NCI-H2196 treated with DMSO at 0.1 percent for 48 hours (cell line): Measurements from ENCODE around the gene SPATS2.
"Not testable (repeated sequence)": the region's sequence is repeated elsewhere in the genome, so short reads cannot be mapped to it uniquely, and the experiment has no call there.

Experiments
- DNase-seq: peaks from one replicate; lab custom pipeline; 2025; ENCODE audit not compliant: unreplicated experiment; lab: John Stamatoyannopoulos, UW

Gene SPATS2

DNA sequence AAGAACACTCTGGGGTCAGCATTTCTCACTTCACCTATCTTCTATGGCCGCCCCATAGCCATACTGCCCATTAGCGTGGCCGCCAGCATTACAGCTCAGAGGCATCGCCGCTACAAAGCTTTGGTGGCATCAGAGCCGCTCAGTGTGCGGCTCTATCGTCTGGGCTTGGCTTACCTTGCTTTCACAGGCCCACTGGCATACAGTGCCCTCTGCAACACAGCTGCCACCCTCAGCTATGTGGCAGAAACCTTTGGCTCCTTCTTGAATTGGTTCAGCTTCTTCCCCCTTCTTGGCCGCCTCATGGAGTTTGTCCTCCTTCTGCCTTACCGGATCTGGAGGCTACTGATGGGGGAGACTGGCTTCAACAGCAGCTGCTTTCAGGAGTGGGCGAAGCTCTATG lies 18.0 kb upstream of the SPATS2 start:
- no peak for DNase-seq

DNA sequence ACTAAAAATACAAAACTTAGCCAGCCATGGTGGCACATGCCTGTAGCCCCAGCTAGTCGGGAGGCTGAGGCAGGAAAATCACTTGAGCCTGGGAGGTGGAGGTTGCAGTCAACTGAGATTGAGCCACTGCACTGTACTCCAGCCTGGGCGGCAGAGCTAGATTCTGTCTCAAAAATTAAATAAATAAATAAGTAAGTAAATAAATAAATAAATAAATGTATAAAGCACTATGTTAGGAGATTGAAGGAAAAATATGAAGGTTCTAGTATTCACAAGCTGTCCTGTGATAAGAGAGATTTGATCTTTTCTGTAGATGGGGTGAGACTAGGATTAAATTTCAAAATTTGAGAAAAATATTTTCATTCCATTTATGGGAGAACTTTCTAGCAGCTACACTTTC lies 14.9 kb upstream of the SPATS2 start:
- DNase-seq = no peak

DNA sequence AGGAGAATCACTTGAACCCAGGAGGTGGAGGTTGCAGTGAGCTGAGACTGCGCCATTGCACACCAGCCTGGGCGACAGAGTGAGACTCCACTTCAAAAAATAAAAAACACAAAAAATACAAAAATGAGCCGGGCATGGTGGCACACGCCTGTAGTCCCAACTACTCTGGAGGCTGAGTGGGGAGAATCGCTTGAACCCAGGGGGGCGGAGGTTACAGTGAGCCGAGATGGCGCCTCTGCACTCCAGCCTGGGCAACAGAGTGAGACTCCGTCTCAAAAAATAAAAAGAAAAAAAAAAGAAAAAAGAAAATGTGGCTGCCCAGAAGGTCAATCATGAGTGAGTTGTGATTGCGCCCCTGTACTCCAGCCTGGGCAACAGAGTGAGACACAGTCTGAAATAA lies 11.3 kb upstream of the SPATS2 start:
- no peak for DNase-seq

DNA sequence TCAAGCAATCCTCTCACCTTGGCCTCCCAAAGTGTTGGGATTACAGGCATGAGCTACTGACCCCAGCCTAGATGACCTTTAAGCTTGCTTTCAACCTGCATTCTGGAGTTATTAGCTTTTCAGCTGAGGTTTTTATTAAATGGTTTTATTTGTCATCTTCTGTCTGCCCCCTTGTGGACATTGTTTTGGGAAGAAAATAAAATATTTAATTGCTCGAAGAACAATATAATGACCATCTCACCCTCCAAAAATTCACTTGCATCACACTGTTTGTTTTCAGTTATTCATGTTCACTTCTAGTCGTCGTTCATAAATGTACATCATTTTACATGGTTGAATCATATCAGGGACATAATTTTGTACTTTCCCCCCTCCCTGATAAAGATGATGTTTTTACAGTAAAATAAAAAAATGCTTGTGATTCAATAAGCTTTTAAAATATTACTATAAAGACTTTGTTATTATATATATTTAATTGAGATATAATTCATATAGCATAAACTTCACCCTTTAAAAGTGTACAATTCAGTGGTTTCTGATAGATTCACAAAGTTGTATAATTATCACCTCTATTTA lies 10.1 kb upstream of the SPATS2 start:
- no peak for DNase-seq

DNA sequence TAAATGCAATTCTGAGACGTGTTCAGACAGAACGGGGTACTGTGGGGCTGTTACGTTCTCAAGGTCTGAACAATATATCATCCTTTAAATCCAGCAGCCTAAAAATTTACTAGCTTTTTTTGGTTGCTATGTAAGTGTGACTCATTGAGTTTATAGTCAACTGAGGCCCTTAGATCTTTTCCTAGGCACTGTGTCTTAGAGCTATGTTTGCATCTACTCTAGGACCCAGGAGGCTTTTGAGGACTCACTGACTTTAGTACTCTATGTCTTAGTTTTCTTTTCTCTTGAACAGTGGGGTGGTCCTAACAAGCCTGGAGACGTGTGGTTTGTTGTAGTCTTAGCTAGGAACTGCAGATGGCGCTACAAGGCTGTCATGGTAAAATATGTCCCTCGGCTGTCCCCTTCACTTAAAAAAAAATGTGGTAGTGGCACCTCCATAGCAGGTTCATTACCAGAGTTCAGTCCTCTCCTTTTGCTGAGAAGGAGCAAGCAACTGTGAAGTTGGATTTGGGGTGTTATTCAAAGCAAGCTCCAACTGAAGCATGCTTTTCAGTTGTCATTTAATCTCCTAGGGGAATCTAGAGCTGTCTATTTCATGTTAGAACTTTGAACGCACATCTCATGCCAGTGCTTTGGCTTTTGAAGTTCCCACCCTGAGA lies 8.7 kb upstream of the SPATS2 start:
- peak; percentile 38 for DNase-seq

DNA sequence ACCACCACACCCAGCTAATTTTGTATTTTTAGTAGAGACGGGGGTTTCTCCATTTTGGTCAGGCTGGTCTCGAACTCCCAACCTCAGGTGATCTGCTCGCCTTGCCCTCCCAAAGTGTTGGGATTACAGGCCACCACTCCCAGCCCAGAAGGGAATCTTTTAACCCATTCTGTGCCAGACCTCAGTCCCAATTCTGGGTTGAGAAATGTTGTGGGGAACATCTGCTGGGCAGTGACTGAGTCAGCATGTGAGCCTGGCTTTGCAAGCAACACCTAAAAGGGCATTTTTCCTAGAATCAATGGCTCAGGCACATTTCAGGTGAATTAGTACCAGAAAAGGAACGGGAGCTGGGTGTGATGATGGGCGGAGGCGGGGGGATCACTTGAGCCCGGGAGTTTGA lies 7.6 kb upstream of the SPATS2 start:
- no peak for DNase-seq

DNA sequence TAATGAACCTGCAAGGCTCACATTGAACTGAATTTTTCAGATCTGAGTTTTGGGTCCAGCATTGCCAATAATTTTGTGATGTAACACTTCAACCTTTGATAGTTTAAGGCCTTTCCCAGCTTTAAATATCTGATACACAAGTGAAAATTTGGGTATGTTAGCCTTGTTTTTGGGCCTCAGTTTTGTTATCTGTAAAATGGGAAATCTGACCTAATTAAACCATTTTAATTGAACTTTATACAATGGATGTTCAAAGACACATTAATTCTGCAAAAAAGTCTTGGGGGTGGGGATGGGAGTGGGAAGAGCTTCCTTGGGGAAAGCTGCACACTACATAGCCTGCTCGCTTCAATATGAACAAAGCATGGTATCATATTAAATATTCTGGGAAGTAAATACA lies 5.2 kb upstream of the SPATS2 start:
- no peak for DNase-seq

DNA sequence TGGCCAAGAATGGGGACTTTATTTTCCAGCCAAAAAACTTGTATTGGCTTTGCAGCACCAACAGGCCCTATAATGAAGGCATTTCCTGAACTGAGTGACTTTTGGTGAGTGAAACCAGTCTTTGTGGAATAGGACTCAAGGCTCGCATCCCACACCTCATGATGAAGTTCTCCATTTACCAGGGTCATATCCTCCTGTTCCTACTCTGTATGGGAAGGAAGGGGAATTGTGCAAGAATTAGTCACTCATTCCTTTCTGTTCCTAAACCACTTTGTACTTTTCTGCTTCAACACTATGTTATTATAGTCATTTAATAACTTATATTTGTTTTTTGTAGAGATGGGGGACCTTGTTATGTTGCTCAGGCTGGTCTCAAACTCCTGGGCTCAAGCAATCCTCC lies 2.3 kb upstream of the SPATS2 start:
- DNase-seq = no peak

DNA sequence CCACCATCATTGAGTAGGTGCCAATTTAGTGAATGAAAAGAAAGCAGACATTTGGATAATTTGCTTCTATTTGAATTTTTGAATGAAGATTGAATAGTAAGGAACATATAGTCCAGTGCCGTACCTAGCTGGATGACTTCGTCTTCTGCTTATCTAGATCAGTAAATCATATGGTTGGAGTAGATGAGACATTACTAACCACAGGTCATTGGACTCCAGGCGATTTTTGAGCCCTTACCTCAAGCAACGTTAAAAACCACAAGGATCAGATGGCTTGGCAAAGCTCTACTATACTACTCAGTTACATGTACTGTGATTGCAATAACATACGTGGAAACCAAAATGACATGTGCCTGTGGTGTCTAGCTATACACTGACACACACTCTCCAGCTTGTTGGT lies 1.7 kb upstream of the SPATS2 start:
- DNase-seq = no peak

DNA sequence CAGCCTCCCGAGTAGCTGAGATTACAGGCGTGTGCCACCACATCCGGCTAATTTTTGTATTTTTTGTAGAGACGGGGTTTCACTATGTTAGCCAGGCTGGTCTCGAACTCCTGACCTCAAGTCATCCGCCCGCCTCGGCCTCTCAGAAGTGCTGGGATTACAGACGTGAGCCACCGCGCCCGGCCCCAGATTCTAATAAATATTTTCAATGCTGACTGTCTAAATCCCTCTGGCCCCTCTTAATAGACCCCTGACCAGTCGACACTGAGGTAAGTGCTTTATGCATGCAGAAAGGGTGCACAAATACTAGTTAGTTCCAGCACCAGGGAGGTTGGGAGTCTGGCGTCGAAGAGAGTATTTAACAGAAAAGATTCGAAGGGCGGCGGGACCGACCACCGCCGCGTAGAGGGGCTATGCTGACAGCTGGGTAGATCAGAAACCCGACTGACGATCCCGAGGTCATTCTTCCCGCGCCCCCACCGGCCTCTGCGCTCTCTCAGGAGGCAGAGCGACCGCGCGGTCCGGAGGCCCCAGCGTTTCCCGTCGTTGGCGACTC lies 1.1 kb upstream of the SPATS2 start:
- no peak for DNase-seq

DNA sequence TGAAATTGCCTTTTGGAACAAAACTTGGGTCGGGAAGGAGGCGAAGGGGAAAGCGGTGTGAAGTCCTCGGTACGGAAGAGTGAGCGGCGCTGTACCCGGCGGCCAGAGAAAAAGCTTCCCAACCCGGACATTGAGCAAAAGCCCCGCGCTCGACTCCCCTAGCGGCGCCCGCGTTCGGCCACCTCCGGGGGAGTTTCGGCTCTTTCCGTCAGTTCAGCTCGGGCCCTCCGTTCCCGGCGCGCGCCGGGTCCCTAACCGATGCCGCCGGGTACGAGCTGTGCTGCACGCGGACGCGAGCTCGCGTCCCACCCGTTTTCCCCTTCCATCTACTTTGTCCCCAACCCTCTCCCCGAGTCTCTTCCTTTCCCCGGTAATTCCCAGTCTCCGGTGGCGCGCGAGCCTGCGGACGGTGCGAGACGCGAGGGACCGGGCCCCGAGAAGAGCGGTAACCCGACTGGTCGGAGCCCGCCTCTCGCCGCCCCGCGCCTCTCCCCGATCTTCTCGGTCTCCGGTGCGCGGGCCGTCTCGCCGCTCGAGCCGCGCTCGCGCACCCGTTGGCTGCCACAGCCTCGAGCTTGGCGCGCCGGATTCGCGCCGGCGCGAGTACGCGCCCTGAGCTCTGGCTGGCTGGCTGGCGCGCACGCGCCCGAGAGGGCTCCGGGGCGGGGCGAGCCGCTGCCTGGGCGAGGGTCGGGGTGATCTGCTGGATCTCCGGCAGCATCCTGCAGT lies 446 bp upstream of the SPATS2 start:
- peak; percentile 89 for DNase-seq

DNA sequence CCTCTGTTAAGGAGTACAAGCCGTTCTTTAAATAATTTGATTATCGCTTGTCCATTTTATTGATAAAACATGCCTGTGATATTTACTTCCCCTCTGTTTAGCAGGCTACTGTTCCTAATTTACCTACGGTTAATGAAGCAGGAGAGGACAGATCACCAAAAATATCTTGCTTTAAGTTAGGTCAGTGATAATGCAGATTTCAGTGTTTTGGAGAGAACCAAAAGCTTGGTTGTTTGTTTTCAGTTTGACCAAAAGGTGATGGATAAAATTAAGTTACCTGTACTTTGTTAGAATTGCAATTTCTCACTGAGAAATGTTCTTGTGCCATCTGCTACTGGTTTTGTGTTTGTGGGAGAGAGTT lies 958 bp downstream of the SPATS2 start:
- DNase-seq = no peak

DNA sequence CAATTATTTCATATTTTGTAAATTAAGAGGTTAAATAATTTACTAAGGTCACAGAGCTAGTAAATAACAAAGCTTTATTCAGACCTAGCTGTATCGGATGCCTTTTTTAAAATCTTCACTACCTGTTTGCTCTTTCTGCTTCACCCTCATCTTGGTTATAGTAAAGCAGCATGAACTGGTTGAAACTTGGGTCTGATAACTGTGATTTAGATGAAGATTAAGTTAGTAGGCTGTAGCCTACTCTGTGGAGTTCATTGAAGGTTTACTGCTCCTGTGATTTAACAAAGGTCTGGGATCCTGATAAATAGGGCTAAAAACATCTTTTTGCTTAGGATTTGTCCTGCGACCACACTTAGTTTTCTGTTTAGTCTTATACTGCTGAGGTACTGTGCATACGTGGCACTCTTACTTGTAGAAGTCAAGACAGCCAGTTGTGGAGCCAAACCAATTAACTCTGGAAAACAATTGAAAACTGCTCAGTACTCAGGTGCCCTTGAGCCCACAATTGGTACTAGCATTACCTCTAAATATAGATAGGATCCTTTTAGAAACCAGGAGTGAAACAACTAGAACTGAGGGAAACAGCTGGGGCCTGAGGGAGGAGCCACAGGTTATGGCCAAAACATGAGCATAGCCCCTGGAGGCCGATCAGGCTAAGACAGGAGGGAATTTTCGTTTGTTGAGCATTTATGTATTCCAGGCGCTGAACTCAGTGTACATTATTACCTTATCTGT lies 2.3 kb downstream of the SPATS2 start:
- DNase-seq = peak; percentile 22

DNA sequence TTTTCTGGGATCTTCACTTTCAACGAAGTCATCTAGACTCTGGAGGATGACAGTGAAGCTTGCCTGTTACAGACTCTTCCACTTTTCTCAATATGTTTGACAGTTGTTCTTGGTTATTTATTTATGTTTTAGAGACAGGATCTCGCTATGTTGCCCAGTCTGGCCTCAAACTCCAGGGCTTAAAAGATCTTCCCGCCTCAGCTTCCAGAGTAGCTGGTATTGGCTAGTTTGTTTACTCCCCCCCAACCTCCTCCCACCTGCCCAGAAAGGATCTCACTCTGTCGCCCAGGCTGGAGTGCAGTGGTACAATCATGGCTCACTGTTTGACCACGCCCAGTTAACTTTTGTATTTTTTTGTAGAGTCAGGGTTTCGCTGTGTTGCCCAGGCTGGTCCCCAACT lies 3.3 kb downstream of the SPATS2 start:
- DNase-seq = no peak

DNA sequence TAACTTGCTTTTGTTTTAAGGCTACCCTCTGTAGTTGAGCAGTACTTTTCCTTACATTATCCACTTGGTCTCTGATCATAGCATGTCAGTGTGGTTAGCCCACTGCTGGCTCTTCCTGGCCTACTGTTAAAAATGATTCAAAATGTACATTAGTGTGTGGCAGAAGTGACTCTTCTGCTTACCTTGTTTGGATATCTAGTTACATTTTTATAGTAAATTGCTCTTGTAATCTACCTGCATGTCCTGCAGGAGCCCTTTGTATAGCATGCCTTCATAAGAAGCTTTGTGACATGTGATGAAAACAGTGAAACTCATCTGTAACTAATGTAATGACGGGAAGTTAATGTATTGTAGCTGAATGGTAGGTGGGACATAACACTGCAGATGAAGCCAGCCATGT lies 8.1 kb downstream of the SPATS2 start:
- no peak for DNase-seq

DNA sequence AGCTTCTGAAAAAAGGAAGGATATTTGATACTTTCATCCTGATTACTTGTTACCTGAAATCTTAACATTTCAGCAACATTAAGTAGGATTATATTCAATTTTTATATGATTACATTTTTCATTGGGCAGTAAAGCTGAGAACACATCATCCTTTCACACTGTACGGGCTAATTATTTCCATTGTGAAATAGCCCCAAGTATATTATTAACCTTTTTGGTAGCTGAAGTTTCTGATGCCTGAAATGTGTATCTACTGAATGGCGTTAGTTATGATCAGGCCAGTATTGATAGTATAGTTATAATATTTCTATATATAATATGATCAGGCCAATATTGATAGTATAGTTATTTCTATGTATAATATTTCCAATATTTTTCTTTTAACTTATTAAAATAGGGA lies 10.1 kb downstream of the SPATS2 start:
- no peak for DNase-seq

DNA sequence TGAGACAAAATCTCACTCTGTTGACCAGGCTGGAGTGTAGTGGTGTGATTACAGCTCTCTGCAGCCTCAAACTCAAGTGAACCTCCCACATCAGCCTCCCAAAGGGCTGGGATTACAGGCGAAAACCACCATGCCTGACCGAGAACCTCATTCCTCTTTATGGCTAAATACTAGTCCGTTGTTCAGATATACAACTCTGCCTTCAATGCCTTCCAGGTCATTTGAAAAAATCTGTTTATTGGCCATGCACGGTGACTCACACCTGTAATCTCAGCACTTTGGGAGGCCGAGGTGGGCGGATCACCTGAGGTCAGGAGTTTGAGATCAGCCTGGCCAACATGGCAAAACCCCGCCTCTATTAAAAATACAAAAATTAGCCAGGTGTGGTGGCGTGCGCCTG lies 12.9 kb downstream of the SPATS2 start:
- DNase-seq = not testable (repeated sequence)

DNA sequence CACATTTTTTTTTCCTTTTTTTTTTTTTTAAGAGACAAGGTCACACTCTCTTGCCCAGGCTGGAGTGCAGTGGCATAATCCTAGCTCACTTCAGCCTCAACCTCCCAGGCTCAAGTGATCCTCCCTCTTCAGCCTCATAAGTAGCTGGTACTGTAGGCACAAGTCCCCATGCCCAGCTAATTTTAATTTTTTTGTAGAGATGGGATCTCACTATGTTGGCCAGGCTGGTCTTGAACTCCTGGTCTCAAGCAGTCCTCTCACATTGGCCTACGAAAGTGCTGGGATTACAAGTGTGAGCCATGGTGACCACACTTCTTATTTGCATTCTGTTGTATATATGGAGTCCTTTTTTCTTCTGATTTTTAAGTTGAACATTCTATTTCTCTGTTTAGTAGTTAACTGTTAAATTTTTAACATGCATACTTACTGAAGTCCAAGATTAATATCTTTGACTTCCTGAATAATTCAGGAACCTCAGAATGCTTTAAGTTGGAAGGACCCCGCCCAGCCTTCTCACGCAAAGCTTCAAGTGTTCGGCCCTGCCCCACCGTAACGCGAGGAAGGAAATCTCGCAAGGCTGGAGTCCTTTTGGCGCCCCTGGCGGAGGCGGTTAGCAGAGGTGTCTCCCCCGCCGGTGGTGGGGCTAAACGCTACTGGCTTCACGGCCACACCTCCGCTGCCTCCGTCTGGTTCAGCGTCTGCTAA lies 21.6 kb downstream of the SPATS2 start:
- DNase-seq = no peak

DNA sequence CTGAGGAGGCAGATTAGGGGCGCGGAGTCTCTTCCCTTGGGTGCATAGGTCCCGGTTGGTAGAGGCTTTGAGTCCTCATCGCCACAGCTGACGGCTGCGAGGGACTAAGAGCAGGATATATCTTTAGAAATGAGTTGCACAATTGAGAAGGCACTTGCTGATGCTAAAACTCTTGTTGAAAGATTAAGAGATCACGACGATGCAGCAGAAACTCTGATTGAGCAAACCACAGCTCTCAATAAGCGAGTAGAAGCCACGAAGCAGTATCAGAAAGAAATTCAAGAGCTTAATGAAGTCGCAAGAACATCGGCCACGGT lies 22.1 kb downstream of the SPATS2 start:
- no peak for DNase-seq

DNA sequence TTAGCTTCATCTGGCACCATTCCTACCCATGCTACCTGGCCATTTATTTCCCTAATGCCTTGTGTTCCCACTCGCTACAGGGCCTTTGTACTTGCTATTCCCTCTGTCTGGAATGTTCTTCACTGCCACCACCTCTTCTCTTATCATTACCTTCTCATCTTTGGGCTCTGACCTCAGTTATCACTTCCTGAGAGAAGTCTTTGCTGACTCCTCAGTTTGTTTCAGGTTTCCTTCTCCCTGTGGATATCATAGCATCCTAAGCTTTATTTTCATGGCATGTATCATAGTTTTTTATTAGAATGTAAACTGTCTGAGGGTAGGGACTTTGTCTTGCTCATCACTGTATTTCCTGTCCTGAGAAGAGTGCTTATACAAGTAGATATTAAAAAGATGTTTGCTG lies 29.7 kb downstream of the SPATS2 start:
- no peak for DNase-seq

DNA sequence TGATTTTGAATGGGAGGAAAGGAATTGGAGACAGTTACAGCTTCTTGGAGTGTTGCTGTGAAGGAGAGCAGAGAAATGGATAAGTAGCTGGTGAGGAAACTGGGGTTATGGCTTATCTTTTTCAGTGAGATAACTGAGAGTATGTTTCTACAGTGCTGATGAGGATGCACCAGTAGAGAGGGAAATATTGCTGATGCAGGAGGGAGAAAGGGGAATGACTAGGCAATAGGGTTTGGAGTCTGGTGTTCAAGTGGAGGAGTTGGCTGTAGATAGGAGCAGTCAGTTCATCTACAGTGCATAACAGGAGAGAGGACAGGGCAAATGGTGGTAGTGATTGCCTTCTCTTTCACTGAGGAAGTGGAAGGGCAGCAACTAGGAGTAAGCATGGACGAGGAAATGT lies 33.0 kb downstream of the SPATS2 start:
- DNase-seq = no peak
